Right hindlimb (tissue), 1 donor: ENCODE data around the gene KLHL3.

Experiments used
- DNase-seq: peaks from one replicate; pipeline ENCODE4 v3.0.0-alpha.2; 2018

The KLHL3 gene

GRCh38 chr5:137606401-137606800 lies 129.5 kb downstream of the KLHL3 start:
- no peak for DNase-seq

DNA sequence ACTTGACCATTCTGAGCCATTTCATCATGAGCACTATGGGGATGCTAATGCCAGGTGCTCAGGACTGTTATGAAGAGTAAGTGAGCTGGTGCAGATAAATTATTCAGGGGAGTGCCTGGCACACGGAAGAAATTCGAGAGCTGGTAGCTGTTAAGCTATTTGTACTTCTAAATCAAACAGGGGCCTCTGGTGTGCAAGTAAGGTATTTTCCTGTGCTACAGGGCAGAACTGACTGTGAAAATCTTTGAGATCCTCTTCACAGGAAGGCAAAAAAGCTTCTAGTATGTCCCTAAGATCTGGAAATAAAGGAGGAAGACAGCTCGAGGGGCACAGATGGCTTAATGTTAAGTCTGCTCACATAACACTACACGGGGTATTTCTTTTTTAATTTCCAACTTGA lies 130.5 kb downstream of the KLHL3 start:
- no peak for DNase-seq

GRCh38 chr5:137604348-137605095 lies 131.4 kb downstream of the KLHL3 start:
- DNase-seq = no peak

- no peak for DNase-seq
Observed at GRCh38 chr5:137603891-137604290, 132.0 kb downstream of the KLHL3 start.

GRCh38 chr5:137603356-137603755 lies 132.5 kb downstream of the KLHL3 start:
- DNase-seq = no peak

- DNase-seq = no peak
Observed at GRCh38 chr5:137602721-137603273, 133.1 kb downstream of the KLHL3 start.

DNA sequence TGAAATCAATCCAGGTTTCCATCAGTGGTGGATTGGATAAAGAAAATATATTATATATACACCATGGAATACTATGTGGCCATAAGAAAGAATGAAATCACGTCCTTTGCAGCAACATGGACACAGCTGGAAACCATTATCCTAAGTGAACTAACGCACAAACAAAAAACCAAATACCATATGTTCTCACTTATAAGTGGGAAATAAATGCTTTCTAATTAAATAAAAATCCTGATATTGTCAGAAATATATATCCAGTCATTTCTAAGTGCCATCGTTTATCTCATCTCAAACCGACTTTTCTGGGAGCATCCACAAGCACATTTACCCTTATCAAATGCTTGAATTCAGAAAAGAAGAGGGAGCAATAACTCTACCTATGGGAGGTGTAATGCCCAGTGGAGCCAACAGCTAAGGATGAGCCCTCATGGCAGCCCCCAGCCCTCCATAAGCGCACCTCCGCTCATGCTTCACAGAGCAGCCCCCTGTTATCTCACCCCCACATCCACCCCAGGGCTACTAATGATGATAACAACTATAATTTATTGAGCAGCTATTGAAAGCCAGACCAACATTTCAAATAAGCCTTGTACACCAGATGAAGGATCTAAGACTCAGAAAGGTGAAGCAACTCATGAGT lies 135.0 kb downstream of the KLHL3 start:
- no peak for DNase-seq

DNA sequence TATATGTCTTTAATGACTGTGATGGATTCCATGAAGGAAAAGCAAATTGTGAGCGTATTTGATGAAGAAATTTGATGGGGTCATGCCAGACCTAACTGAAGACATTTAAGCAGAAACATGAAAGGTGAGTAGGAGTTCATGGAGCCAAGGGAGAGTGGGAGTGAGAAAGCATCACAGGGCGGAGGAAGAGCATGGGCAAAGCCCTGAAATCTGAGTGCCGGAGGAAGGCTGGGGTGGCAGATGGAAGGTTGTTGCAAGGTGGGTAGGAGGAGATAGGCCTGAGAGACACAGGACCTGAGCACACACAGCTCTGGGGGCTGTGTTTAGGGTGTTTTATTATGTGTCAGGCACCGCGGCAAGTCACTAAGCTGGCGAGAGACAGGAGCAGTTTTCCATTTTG lies 136.4 kb downstream of the KLHL3 start:
- no peak for DNase-seq

GRCh38 chr5:137598399-137598798 lies 137.5 kb downstream of the KLHL3 start:
- no peak for DNase-seq

DNA sequence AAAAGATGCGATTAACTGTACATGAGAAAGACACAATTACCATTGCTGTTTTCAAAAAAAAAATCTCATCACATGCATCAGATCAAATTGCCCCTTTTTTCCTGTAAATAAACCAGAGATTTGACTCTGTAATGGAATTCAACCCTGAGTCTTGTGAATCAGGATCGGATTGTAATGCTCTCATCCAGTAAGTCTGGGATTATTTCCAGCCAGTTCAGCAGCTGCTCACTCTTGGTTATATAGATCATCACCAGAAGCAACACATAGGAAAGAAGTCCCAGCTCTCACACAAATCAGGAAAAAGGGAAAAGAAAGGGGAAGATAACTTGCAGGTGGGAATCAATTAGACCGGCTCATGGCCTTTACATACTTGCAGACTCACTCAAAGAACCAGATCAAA lies 138.9 kb downstream of the KLHL3 start:
- DNase-seq = no peak

- no peak for DNase-seq
Observed at GRCh38 chr5:137595396-137596079, 140.4 kb downstream of the KLHL3 start.

DNA sequence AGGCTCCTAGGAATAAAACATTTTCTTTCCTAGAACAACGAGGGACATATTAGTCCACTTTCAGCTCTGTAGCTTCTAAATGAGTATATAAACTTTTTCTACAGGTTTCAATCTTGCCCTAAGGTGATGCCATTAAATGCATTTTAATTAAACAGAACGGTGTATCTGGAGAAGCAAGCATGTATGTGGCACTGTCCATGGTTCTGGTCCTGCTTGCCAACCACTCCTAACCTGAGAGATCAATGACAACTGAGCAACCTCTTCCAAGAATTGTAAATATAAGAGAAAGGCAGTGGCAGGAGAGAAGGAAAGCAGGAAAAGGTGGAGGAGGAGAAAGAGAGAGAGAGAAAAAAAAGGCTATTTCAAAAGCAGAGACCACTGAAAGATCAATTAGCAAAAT lies 141.2 kb downstream of the KLHL3 start:
- no peak for DNase-seq

- DNase-seq = no peak
Observed at GRCh38 chr5:137592317-137592716, 143.6 kb downstream of the KLHL3 start.

DNA sequence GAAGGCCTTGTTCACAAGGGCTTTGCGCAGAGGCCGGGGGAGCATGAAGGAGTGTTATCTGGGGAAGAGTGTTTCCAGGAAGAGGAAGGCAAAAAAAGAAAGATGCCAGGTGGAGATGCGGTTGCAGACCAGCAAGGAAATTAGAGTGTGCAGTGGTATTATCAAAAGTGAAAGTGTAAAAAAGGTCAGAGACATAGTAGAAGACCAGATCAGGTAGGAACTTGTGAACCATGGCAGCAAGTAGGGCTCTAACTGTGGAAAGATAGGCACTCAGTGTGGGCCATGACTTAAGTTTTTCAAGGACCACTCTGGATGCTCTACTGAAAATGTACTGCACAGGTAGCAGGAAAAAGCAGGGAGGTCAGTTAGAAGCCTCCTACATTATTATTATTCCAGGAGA lies 146.7 kb downstream of the KLHL3 start:
- DNase-seq = no peak

DNA sequence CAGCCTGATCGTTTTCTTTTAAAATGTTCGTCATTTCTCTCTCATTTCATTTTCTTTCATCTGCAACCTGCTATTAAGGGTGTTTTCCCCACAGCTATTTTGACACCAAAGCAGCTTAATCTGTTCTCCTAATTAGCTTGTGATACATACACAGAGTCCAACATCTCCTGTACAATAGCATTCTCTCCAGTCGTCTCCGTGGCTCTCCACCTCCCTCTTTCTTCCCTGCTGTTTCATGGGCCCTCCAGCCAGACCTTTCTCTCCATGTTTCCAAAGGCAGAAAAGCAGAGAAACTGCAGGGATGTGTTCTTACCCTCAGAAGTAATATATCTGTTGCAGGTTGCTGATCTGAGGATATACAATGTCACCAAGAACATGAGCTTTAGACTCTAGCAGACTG lies 148.0 kb downstream of the KLHL3 start:
- DNase-seq = no peak

GRCh38 chr5:137584262-137584661 lies 151.6 kb downstream of the KLHL3 start:
- no peak for DNase-seq

- no peak for DNase-seq
Observed at GRCh38 chr5:137583129-137583528, 152.8 kb downstream of the KLHL3 start.

- no peak for DNase-seq
Observed at GRCh38 chr5:137582218-137582617, 153.7 kb downstream of the KLHL3 start.

DNA sequence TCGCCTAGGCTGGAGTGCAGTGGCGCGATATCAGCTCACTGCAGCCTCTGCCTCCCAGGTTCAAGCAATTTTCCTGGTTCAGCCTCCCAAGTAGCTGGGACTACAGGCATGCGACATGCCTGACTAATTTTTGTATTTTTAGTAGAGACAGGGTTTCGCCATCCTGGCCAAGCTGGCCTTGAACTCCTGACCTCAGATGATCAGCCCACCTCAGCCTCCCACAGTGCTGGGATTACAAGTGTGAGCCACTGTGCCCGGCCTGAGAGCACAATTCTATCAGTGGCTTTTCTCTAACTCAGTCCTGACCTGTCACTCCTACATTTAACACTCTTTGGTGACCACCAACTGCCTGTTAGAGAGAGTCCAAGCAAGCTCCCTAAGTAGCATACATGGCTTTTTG lies 154.1 kb downstream of the KLHL3 start:
- DNase-seq = no peak

DNA sequence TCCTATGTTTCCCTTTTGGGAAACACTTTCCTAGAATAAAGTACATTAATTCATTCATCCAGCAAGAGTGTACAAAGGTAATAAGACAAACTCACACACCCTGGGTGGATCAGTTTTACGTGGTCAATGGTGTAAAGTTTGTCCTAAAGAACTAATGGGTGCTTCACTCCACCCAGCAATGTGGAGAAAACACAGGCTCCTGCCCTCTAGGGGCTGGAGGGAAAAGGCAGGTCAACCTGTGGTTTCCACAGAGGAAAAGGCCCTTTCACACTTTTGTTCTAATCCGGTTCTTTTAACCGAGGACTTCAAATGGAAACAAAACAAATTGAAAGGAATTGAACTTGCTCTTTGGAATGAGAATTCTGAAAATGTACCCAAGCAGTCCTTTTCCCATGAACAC lies 155.9 kb downstream of the KLHL3 start:
- DNase-seq = no peak

GRCh38 chr5:137575847-137576246 lies 160.0 kb downstream of the KLHL3 start:
- no peak for DNase-seq

GRCh38 chr5:137575211-137575610 lies 160.7 kb downstream of the KLHL3 start:
- DNase-seq = no peak

- DNase-seq = no peak
Observed at GRCh38 chr5:137573376-137573775, 162.5 kb downstream of the KLHL3 start.
